Activated T-cell treated with anti-CD3 and anti-CD28 coated beads, Interleukin-2, amount 50 U/mL, for 72 hours (primary cell): ENCODE measurements around the gene NDUFA13. TPM values are rescaled to one million over a fixed set of nuclear protein-coding genes. Genes with fewer than 3 reads are reported as not detected.

Source experiments
- ATAC-seq, 2 donors: fragments of 150-1000 bp; cut with Tn5 transposase; replicated peaks in 1 of 2; 2 replicates each; pipeline ENCODE4 v1.10.0; 2021; ENCODE audit warnings: moderate library complexity in 2 of 2, mild to moderate bottlenecking in 1 of 2
- DNase-seq, 2 donors: peaks; one replicate each; pipeline ENCODE4 v3.0.0; 2021 to 2022; ENCODE audit warnings: mixed read lengths in 1 of 2
- H3K27ac Mint-ChIP-seq: one replicate; pipeline ENCODE4 v1.8.0; 2022; ENCODE audit warnings: mild to moderate bottlenecking, moderate library complexity, mixed read lengths
- H3K27me3 Mint-ChIP-seq: one replicate; pipeline ENCODE4 v1.8.0; 2022; ENCODE audit warnings: low read depth, mixed read lengths
- H3K36me3 Mint-ChIP-seq, 2 donors: one replicate each; pipeline ENCODE4 v1.8.0; 2022; ENCODE audit warnings: mixed read lengths in 2 of 2, mild to moderate bottlenecking in 1 of 2; ENCODE audit not compliant: insufficient read depth in 2 of 2
- H3K4me1 Mint-ChIP-seq: one replicate; pipeline ENCODE4 v1.8.0; 2022; ENCODE audit warnings: low read depth, mixed read lengths
- H3K4me3 Mint-ChIP-seq, 2 donors: one replicate each; pipeline ENCODE4 v1.8.0; 2022; ENCODE audit warnings: mild to moderate bottlenecking in 2 of 2, mixed read lengths in 2 of 2, moderate library complexity in 2 of 2
- H3K9me3 Mint-ChIP-seq, 2 donors: one replicate each; pipeline ENCODE4 v1.8.0; 2022; ENCODE audit warnings: mixed read lengths in 2 of 2
- total RNA-seq, 2 donors: library from RNA; stranded (reverse); gene quantifications; one replicate each; pipeline ENCODE4 v1.2.3, GENCODE V29; 2022

Gene NDUFA13
- total RNA-seq, 2 donors from 2014 or later = 229 to 263 TPM

DNA sequence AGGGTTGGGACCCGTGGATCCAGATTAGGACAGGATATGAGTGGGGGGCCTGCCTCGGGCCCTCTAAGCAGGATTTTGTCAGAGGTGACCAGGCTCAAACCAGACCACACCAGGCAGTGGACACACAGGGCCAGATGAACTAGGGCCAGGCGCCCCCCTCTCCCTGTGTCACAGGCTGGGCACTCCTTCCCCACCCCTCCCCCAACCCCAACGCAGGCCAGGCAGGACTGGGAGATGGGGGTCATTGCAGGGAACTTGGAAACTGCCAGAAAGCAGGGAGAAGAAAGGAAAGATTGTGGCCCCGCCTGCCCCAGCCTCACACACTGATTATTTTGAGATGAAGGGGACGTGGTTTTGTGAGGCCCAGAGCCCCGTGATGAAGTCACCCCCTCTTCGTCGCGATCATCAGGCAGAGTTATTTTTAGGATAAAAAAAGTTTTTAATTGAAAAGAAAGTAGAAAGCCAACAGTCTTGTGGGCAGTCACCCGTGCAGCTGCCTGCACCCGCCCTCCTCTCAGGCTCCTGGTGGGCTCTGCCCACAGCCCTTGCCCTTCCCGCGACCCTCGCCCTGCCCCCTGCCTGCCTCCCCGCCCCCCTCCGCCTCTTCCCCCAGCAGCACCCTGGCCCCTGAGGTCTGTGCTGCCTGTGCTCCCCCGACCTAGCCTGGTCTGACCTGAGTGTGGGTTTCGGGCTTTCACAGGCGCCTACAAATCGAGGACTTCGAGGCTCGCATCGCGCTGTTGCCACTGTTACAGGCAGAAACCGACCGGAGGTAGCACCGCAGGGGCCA is 10.8 kb downstream of the NDUFA13 start:
- no peaks in the 10 kb centered on the region for H3K27me3 Mint-ChIP-seq
- no peak for DNase-seq
- peaks cover 18% of the 10 kb centered on the region for H3K4me1 Mint-ChIP-seq
- H3K9me3 Mint-ChIP-seq = no peaks in the 10 kb centered on the region
- H3K4me3 Mint-ChIP-seq = no peak overlapping the region
- peaks cover 0 to 2% of the 10 kb centered on the region in 2 donors for H3K36me3 Mint-ChIP-seq
- ATAC-seq = no peak
- H3K27ac Mint-ChIP-seq = peak overlapping the region; percentile 46

DNA sequence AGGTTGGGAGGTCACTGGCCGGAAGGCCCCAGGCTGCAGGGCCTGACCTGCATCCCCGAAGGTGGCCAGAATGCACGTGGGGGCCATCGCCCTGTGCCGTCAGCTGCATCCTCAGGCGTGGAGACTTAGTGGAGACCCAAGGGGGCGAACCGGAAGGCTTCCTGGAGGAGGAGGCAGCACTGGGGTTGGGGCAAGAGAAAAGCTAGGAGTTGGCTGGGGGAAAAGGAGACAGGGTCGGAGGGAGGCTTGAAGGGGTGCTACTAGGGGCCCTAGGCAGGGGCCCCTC is 11.3 kb downstream of the NDUFA13 start:
- Mint-ChIP-seq H3K4me3 (no peak overlapping the region), H3K27me3 (no peaks in the 10 kb centered on the region), H3K36me3 (peaks cover 0 to 6% of the 10 kb centered on the region in 2 donors), H3K9me3 (no peaks in the 10 kb centered on the region), H3K4me1 (peaks cover 18% of the 10 kb centered on the region), H3K27ac (no peak overlapping the region)
- ATAC-seq (no peak), DNase-seq (no peak)

DNA sequence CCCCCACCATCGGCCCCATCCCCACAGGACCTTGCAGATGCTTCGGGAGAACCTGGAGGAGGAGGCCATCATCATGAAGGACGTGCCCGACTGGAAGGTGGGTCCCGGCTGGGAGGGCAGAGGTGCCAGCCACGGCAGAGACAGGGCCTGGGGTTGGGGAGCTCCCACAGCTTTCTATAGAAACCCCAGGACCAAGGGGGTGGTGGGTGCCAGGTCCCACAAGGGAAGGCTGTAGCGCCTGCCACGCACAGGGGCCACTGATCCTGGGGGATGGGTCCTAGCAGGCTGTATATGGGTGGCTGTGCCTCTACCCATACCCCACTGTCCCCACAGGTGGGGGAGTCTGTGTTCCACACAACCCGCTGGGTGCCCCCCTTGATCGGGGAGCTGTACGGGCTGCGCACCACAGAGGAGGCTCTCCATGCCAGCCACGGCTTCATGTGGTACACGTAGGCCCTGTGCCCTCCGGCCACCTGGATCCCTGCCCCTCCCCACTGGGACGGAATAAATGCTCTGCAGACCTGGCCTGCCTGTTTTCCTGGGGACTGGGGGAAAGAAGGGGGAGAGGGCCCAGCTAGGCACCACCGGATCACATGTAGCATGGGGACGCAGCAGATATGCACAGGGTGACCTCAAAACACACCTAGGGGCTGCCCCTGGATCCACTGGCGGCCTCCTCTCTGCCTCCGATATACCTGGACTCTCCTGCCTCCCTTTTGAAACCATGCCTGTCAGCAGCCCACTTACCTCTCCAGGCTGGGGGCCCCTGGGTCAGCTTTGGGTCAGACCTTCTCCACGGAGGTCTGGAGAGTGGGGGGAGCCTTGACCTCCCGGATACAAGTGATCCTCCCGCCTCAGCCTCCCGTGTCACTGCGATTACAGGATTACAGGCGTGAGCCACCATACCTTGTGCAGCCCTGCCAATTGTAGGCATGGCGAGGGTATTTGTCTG is 11.9 kb downstream of the NDUFA13 start:
- no peak overlapping the region for H3K4me3 Mint-ChIP-seq
- H3K27me3 Mint-ChIP-seq = no peaks in the 10 kb centered on the region
- no peak for ATAC-seq
- no peak overlapping the region for H3K27ac Mint-ChIP-seq
- H3K4me1 Mint-ChIP-seq = peaks cover 14% of the 10 kb centered on the region
- H3K9me3 Mint-ChIP-seq = no peaks in the 10 kb centered on the region
- DNase-seq = no peak
- H3K36me3 Mint-ChIP-seq = peaks cover 0 to 6% of the 10 kb centered on the region in 2 donors

DNA sequence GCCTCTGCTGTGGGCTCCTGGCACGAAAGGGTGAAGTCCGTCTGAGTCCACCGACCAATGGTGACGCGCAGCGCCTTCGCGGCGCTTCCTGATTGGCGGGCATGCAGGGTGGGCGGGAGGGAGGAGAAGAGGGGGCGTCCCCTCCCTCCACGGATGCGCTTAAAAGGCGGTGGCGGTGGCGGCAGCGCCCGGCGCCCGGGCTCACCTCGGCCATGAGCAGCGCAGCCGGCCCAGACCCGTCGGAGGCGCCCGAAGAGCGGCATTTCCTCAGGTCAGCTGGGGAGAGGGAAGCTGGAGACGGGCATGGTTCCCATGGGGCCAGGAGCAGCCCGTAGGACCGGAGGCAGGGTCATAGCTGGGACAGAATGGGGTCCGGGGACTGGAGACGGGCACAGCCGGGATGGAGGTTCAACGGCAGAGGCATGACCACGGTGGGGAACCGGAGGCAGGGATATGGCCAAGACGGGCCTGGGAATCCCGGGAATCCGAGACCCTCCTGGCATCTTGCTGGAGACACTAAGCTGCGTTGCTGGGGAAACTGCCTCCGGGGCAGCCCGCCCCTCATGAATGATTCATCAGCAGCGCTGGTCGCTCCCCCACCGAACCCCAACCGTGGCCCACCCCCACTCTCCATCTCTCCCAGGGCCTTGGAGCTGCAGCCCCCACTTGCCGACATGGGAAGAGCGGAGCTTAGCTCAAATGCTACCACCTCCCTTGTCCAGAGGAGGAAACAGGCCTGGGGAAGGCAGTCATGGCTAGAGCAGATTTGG is 12.9 kb downstream of the NDUFA13 start, which contains the start of gene YJEFN3:
YJEFN3 (plus strand) TSS at position 191 of the 770 bp plus-strand sequence; CDS start at position 213, 22 bp downstream.
- Mint-ChIP-seq H3K36me3 (peaks cover 0 to 6% of the 10 kb centered on the region in 2 donors), H3K4me3 (no peak within 1 kb of the TSS)
- no peak for DNase-seq

DNA sequence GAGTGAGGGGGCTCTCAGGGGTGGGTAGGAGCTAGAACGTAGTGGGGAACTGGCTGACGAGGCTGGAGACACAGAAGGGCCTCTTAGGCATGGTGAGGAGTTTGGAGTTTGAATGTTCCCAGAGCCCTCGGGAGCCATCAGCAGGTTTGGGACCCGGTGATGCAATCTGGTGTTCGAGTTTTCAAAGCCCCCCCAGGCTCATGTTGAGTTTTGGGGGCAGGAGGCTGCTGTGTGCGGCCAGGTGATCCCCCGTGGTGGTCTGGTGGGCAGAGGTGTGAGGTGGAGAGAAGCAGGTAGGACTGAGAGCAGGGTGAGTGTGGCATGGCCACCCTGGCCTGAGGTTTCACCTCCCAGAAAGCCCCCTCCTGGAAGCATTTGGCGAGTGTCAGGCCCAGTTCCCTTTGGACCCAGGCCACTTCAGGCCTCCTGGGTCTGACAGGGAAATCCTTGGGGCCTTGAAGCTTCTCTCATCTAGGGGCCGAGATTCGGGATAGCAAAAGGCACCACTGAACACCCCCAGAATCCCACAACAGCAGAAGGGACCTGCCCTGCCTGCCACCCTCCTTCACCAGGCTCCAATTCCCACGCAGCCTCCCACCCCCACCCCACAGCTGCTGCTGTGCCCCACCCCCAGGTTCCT is 13.9 kb downstream of the NDUFA13 start:
- DNase-seq (no peak), ATAC-seq (no peak)
- Mint-ChIP-seq H3K36me3 (peaks cover 0 to 6% of the 10 kb centered on the region in 2 donors), H3K9me3 (no peaks in the 10 kb centered on the region), H3K4me1 (peaks cover 12% of the 10 kb centered on the region), H3K27ac (no peak overlapping the region), H3K4me3 (no peak overlapping the region), H3K27me3 (no peaks in the 10 kb centered on the region)

More for the DNA sequence above, 12.9 kb downstream of the NDUFA13 start, which contains the start of gene YJEFN3:
- Mint-ChIP-seq H3K9me3 (no peaks in the 10 kb centered on the region), H3K27ac (no peak within 1 kb of the TSS), H3K27me3 (no peaks in the 10 kb centered on the region), H3K4me1 (peaks cover 12% of the 10 kb centered on the region)
- no peak for ATAC-seq

DNA sequence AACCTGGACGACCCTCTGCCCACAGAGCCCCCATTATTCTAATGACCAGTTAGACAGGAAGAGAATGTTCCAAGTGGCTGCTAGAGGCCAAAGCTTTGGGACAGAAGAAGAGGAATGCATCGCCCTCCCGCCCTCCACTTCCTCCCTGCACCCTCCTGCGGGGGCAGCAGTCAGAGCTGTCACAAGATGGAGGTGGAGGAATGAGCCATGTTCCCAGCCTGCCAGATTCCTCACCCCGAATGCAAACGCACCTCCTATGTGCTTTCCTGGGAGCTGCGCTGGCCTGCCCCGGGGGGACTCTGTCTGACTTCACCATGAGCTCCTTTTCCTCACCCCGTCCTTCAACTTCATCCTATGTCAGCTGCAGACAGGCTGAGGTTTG is 14.4 kb downstream of the NDUFA13 start:
- peaks cover 12% of the 10 kb centered on the region for H3K4me1 Mint-ChIP-seq
- ATAC-seq (no peak), DNase-seq (no peak)
- H3K4me3 Mint-ChIP-seq = no peak overlapping the region
- no peaks in the 10 kb centered on the region for H3K27me3 Mint-ChIP-seq
- peaks cover 0 to 6% of the 10 kb centered on the region in 2 donors for H3K36me3 Mint-ChIP-seq
- no peaks in the 10 kb centered on the region for H3K9me3 Mint-ChIP-seq
- H3K27ac Mint-ChIP-seq = no peak overlapping the region

DNA sequence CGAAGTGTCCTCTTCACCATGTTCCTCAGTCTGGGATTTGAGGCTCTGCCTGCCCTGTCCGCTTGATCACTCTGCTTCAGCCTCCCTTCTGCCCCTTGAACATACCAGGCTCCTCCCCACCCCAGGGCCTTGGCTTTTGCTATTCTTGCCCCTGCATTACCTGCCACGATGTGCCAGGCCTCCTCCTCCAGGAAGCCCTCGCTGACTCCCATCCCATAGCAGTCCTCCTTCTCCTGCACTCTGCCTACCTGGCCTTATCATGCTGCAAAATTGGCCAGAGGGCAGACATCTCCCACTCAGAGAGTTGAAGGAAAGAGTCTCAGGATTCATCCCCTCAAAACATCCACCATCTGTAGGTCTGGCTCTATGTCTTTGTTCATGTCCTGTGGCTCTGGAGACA is 14.9 kb downstream of the NDUFA13 start:
- Mint-ChIP-seq H3K27me3 (no peaks in the 10 kb centered on the region), H3K36me3 (peaks cover 0 to 6% of the 10 kb centered on the region in 2 donors), H3K9me3 (no peaks in the 10 kb centered on the region), H3K4me3 (no peak overlapping the region), H3K4me1 (peaks cover 12% of the 10 kb centered on the region), H3K27ac (no peak overlapping the region)
- ATAC-seq = no peak
- DNase-seq = no peak

DNA sequence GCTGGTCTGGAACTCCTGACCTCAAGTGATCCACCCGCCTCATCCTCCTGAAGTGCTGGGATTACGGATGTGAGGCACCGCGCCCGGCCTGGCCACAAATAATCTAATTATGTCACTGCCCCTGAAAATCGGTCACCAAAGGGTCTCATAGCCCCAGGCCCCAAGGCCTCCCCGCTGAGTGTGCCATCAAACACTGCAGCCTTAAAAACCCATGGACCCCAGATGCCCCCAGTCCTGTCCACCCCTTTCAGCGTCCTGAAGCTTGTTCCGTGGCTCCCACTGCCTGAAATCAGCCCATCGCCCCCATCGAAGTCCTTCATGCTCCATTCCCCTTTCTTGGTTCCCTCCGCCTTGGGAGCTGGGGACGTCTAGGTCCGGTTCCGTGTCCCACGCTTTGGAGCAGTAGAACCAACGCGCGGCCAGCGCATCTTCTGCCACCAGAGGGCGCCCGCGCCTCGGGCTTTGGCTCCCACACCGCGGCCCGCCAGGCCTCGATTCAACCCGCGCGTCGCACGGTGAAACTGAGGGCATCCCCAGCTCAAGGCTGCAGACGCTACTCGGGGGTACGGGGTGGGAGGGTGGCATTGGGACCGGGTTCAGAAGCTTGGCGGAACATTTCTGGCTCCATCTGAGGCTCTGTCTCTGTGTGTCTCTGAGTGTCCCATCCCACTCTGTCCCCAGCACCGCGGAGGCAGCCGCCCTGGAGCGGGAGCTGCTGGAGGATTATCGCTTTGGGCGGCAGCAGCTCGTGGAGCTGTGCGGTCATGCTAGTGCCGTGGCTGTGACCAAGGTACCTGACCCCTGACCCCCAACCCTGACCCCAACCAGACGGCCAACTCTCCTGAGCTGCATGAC is 16.2 kb downstream of the NDUFA13 start:
- peaks cover 11% of the 10 kb centered on the region for H3K4me1 Mint-ChIP-seq
- peak overlapping the region; percentile 38 for H3K27ac Mint-ChIP-seq
- peaks cover 0 to 4% of the 10 kb centered on the region in 2 donors for H3K36me3 Mint-ChIP-seq
- peaks cover 6% of the 10 kb centered on the region for H3K27me3 Mint-ChIP-seq
- no peaks in the 10 kb centered on the region for H3K9me3 Mint-ChIP-seq
- no peak overlapping the region for H3K4me3 Mint-ChIP-seq
- DNase-seq (peak; percentile 87 to 93), ATAC-seq (peak; percentile 80 to 88)

DNA sequence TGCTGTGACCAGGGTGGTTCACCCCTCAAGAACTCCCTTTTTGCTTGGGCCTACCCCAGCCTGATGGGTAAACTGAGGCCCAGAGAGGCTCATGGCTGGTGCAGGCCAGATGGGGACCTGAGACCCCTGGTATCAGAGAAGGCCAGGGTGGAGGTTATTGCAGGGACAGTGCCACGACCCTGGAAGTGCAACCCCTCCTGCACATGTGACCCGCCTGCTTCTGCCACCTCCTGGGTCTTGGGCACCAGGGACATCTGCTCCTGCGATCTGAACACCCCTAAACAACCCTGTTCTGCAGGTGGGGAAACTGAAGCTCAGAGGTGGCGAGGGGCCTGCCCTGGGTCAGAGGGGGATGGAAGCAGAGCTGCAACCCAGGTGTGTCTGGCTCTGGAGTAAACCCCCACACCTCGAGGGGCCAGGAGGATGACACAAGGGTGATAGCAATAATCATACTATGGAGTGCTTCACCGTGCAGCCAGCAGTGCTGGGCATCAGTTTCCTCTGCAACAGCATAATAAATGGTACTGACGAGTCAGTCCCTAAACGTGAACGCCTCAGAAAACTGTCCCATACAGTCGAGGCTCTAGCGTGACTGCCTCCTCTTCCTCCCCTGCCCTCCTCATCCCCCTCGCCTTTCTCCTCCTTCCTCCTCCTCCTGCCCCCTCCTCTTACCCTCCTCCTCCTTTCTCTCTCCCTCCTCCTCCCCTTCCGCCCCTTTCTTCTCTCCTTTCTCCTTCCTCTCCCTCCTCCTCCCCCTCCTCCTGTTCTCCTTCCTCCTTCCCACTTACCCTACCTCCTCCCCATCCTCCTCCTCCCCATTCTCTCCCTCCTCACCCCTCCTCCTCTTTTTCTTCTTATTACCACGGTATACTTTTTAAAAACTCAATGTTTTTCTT is 17.0 kb downstream of the NDUFA13 start:
- ATAC-seq (peak in 1 of 2 donors; percentile 9), DNase-seq (no peak)
- no peaks in the 10 kb centered on the region for H3K9me3 Mint-ChIP-seq
- H3K27ac Mint-ChIP-seq = no peak overlapping the region
- H3K4me3 Mint-ChIP-seq = no peak overlapping the region
- H3K36me3 Mint-ChIP-seq = peaks cover 0 to 4% of the 10 kb centered on the region in 2 donors
- peaks cover 6% of the 10 kb centered on the region for H3K27me3 Mint-ChIP-seq
- peaks cover 11% of the 10 kb centered on the region for H3K4me1 Mint-ChIP-seq

DNA sequence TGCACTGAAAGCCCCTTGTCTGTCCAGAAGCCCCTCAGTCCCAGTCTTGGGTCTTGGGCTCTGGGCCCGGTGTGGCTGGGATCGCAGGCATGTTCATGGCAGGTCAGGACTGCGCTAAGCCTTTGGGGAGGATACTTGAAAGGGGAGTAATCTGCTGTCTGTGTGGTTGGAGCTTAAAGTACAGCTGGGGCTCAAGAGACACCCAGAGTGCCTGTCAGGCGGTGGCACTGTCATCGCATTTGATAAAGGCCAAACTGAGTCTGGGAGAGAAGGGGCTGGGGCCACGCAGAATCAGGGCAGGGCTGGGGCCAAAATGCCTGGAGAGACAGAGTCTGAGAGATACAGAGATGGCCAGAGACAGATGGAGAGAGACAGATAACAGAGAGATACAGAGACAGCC is 17.8 kb downstream of the NDUFA13 start:
- Mint-ChIP-seq H3K27ac (no peak overlapping the region), H3K36me3 (peaks cover 0 to 5% of the 10 kb centered on the region in 2 donors), H3K4me3 (no peak overlapping the region), H3K9me3 (no peaks in the 10 kb centered on the region), H3K27me3 (peaks cover 11% of the 10 kb centered on the region), H3K4me1 (peaks cover 16% of the 10 kb centered on the region)
- ATAC-seq = no peak
- DNase-seq = no peak
